Measurements from ENCODE around the gene IQCK.

DNA sequence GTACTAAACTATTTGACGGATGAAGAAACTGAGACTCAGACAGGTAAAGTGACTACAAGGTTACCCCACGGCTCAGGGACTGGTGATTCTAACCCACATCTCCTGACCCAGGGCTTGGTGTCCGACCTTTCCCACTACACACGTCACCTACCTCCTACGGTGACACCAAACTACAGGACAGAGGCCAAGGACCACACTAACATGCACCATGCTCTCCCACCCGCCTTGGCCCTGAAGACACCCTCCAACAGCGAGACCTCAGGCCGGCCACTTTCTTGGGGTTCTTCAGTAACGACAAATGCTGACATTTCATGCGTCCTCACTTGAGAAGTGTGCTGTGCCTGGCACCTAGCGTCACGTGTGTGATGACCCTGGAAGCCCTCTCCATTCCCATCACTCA is 6.4 kb upstream of the IQCK start:
- TF ChIP-seq EP300 (IDR thresholded peaks at IDR 0.05) (no peak), POLR2AphosphoS5 (IDR thresholded peaks at IDR 0.05) (no peak), POLR2A (IDR thresholded peaks at IDR 0.05) (no peak)
- TF ChIP-seq, protein P1, sequence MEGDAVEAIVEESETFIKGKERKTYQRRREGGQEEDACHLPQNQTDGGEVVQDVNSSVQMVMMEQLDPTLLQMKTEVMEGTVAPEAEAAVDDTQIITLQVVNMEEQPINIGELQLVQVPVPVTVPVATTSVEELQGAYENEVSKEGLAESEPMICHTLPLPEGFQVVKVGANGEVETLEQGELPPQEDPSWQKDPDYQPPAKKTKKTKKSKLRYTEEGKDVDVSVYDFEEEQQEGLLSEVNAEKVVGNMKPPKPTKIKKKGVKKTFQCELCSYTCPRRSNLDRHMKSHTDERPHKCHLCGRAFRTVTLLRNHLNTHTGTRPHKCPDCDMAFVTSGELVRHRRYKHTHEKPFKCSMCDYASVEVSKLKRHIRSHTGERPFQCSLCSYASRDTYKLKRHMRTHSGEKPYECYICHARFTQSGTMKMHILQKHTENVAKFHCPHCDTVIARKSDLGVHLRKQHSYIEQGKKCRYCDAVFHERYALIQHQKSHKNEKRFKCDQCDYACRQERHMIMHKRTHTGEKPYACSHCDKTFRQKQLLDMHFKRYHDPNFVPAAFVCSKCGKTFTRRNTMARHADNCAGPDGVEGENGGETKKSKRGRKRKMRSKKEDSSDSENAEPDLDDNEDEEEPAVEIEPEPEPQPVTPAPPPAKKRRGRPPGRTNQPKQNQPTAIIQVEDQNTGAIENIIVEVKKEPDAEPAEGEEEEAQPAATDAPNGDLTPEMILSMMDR (IDR thresholded peaks at IDR 0.05): no peak
